ENCODE results near the gene GBE1.
"Not testable (repeated sequence)": the region's sequence is repeated elsewhere in the genome, so short reads cannot be mapped to it uniquely, and the experiment has no call there.

The GBE1 gene

DNA sequence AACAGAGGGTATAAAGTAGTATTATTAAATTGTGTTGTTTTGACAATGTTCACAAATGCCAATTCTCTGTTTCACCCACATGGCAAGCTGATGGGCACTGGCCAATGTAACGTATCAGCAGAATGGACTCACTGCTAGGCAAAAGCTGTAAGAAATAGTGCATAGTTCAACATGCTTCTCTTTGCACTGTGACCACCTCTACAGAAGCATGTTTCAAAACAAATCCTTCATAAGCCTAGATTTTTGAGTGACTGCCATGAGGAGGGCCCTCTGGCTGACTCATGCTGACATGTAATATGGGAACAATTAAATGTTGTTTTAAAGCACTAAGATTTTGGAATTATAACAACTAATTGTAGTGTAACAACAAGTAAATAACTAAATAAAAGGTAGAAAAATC, 3.2 kb downstream of the GBE1 start:
- DNase-seq (ENCODE audit: low read depth), result peak; percentile 80
- no peak overlapping the region for H3K4me3 ChIP-seq (ENCODE audit: low read length)
- TF ChIP-seq, protein P1, sequence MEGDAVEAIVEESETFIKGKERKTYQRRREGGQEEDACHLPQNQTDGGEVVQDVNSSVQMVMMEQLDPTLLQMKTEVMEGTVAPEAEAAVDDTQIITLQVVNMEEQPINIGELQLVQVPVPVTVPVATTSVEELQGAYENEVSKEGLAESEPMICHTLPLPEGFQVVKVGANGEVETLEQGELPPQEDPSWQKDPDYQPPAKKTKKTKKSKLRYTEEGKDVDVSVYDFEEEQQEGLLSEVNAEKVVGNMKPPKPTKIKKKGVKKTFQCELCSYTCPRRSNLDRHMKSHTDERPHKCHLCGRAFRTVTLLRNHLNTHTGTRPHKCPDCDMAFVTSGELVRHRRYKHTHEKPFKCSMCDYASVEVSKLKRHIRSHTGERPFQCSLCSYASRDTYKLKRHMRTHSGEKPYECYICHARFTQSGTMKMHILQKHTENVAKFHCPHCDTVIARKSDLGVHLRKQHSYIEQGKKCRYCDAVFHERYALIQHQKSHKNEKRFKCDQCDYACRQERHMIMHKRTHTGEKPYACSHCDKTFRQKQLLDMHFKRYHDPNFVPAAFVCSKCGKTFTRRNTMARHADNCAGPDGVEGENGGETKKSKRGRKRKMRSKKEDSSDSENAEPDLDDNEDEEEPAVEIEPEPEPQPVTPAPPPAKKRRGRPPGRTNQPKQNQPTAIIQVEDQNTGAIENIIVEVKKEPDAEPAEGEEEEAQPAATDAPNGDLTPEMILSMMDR (conservative IDR thresholded peaks at IDR 0.05; ENCODE audit: low read depth, low read length), result no peak

DNA sequence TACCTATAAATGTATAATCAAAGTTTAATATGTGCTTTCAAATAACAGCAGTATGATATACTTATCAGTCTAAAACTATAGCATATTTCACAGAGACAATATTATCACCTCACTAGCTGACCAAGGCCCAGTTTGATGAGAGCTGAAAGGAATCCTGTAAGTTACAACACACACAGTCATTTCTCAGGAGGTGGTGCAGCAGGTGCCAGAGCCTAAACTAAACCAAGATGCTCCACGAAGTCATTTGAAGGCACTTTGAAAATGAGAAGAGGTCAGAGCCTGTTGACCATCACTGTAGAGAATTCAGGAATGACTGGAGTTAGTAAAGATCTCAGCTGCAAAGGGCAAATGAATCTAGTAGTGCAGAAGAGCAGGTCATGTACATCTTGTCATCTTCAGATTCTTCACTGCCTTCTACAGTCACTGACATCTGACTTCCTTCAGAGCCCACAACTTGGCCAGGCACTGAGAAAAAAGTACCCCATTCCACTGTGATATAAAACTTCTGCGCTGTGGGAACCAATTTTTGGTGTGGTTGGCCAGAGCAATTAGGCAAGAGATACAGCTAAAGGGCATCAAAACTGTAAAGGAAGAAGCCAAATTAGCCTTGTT, 7.9 kb downstream of the GBE1 start:
- H3K4me3 ChIP-seq (ENCODE audit: low read length), result no peak overlapping the region
- TF ChIP-seq, protein P1 (conservative IDR thresholded peaks at IDR 0.05; ENCODE audit: low read depth, low read length), result no peak
- no peak for DNase-seq (ENCODE audit: low read depth)

DNA sequence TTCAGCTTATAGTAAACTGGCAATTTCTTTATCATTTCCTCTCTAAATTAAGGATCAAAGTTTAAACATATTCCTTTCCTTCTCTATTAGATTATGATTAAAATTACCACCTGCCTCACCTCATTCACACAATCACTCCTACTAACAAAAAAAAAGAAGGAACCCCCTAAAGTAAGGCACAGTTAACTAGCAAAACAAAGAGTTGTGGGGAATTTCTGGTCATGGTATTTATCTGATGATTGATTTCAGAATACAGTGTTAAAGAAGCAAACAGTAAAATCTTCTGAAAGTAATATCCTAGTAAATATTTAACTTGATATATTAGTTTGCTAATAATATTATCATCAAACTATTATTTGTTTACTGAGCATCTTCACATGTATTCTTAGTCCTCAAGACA, 8.8 kb downstream of the GBE1 start:
- no peak overlapping the region for H3K4me3 ChIP-seq (ENCODE audit: low read length)
- TF ChIP-seq, protein P1 (conservative IDR thresholded peaks at IDR 0.05; ENCODE audit: low read depth, low read length), result no peak
- DNase-seq (ENCODE audit: low read depth), result no peak

DNA sequence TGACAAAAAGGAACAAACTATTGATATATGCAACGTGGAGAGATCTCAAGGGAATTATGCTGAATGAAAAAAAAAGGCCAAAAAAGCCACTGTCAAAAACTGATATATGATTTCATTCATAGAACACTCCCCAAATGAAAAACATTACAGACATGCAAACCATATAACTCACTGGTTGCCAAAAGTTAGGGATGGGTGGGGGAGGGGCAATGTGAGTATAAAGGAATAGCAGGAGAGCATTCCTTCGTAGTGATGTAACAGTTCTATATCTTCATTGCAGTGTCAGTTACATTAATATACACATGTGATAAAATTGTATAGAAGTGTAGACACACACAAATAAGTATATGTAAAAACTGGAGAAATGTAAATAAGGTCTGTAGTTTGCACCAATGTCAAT, 12.2 kb downstream of the GBE1 start:
- TF ChIP-seq, protein P1 (conservative IDR thresholded peaks at IDR 0.05; ENCODE audit: low read depth, low read length), result no peak
- DNase-seq (ENCODE audit: low read depth), result no peak
- no peak overlapping the region for H3K4me3 ChIP-seq (ENCODE audit: low read length)

DNA sequence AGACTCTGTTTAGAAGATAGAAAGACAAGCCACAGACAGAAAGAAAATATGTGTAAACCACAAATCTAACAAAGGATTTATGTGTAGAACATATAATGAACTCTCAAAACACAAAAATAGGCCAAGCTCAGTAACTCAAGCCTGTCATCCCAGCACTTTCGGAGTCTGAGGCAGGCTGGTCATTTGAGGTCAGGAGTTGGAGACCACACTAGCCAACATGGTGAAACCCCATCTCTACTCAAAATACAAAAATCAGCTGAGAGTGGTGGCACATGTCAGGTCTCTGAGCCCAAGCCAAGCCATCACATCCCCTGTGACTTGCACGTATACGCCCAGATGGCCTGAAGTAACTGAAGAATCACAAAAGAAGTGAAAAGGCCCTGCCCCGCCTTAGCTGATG, 14.2 kb downstream of the GBE1 start:
- not testable (repeated sequence) for H3K4me3 ChIP-seq (ENCODE audit: low read length); DNase-seq (ENCODE audit: low read depth)

DNA sequence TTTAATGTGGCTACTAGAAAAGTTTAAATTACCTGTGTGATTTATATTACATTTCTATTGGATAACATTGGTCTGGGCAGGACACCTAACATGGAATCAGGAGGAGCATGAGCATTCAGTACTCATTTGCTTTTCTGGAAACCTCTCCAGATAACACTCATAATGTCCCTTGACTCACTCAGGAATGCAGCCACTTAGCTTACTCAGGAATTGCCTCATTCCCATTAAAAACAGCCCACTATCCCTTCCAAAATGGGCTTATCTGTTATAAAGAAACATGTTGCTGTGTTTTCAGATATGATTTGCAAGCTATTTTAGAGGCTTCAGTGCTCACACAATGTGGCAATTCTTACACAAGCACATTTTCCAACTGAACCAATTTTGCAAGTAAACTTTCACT, 17.1 kb downstream of the GBE1 start:
- no peak overlapping the region for H3K4me3 ChIP-seq (ENCODE audit: low read length)
- TF ChIP-seq, protein P1 (conservative IDR thresholded peaks at IDR 0.05; ENCODE audit: low read depth, low read length), result no peak
- peak; percentile 73 for DNase-seq (ENCODE audit: low read depth)

DNA sequence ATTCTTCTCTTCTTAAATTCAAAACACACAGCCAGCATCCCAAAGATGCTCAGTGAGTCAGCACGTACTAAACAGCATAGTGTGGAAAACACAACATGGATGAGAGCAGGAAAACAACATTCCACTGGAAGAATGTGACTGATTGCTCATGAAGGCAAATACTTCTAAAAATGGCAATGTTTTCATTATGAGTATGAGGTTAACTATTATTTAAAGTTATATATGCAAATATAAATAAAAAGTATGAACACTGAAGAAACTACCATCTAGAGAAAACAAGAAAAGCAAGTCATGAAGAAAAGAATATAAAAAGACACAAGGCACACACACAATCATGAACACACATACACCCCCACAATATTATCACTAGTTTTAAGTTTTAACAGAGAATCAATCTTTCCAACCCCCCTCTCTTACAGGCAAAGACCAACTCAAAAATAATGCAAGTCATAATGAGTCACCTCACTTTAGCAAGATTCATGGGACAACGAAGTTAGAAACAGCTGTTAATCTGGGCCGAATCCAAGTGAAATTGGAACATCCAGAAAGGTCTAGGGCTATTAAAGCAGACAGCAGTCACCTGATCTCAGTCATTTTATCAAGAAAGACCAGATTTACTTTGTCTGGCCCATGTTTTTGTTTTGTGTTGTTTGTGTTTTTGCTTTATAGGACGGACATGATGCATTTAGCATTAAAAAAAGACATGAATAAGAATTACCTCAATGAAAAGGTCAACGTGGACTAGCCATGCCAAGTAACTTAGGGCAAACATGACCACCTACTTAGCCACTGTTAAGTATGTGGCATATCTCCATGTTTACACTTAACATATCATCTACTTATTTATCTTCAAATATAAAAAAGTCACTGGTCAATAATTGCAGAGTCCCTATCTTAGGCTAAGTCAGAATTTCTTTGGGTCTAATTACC, 18.1 kb downstream of the GBE1 start:
- peak; percentile 73 for DNase-seq (ENCODE audit: low read depth)
- H3K4me3 ChIP-seq (ENCODE audit: low read length), result no peak overlapping the region
- TF ChIP-seq, protein P1 (conservative IDR thresholded peaks at IDR 0.05; ENCODE audit: low read depth, low read length), result no peak

Data from retinal pigment epithelial cell (primary cell).